Measurements from ENCODE around the gene TEN1.

Gene TEN1, protein sequence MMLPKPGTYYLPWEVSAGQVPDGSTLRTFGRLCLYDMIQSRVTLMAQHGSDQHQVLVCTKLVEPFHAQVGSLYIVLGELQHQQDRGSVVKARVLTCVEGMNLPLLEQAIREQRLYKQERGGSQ

GRCh38 chr17:75978938-75979704 lies at the start of gene TEN1, which contains the start of gene ACOX1:
Gene TEN1 (plus strand): TSS chr17:75979240. CDS start chr17:75986193, 6,953 bp downstream.
Gene ACOX1 (minus strand): TSS chr17:75979166. CDS start chr17:75979073, 93 bp downstream.
- DNase-seq (ENCODE audit: insufficient read length, low spot score) (peak; percentile 48), FAIRE-seq (no peak)
- TF ChIP-seq, protein P1, sequence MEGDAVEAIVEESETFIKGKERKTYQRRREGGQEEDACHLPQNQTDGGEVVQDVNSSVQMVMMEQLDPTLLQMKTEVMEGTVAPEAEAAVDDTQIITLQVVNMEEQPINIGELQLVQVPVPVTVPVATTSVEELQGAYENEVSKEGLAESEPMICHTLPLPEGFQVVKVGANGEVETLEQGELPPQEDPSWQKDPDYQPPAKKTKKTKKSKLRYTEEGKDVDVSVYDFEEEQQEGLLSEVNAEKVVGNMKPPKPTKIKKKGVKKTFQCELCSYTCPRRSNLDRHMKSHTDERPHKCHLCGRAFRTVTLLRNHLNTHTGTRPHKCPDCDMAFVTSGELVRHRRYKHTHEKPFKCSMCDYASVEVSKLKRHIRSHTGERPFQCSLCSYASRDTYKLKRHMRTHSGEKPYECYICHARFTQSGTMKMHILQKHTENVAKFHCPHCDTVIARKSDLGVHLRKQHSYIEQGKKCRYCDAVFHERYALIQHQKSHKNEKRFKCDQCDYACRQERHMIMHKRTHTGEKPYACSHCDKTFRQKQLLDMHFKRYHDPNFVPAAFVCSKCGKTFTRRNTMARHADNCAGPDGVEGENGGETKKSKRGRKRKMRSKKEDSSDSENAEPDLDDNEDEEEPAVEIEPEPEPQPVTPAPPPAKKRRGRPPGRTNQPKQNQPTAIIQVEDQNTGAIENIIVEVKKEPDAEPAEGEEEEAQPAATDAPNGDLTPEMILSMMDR (IDR thresholded peaks at IDR 0.05; ENCODE audit: insufficient read depth, missing control alignments) = peak; percentile 15

DNA sequence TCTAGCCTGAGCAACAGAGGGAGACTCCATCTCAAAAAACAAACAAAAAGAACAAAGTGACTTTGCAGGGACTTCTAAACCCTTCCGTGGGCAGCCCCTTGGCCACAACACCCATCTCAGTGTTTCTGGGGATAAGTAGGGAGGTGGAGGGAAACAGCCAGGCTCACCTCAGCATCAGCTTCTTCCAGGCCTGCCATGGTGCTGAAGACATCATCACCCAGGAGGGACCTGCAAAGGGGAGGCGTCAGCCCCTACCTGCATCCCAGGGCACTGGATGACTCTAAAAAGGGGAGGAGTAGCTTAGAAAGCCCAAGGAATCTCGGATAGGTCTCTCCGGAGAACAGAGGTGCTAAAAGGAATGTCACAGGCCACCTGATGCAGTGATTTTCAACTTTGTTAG lies 48.0 kb upstream of the TEN1 start:
- DNase-seq (ENCODE audit: insufficient read length, low spot score) = no peak
- TF ChIP-seq, protein P1 (IDR thresholded peaks at IDR 0.05; ENCODE audit: insufficient read depth, missing control alignments) = no peak
- FAIRE-seq = no peak

GRCh38 chr17:75932852-75933251 lies 46.2 kb upstream of the TEN1 start:
- DNase-seq (ENCODE audit: insufficient read length, low spot score) = no peak
- FAIRE-seq = no peak
- TF ChIP-seq, protein P1 (IDR thresholded peaks at IDR 0.05; ENCODE audit: insufficient read depth, missing control alignments) = no peak

DNA sequence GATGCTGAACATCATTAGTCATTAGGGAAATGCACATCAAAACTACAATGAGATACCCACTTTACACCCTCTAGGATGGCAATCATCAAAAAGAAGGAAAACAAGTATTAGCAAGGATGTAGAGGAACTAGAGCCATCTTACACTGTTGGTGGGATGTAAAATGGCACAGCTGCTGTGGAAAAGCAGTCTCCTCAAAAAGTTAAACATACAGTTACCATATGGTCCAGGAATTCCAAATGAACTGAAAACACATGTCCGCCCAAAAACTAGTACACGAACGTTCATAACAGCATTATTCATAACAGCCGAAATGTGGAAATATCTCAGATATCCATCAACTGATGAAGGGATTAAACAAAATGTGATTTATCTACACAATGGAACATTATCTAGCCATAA lies 45.2 kb upstream of the TEN1 start:
- TF ChIP-seq, protein P1 (IDR thresholded peaks at IDR 0.05; ENCODE audit: insufficient read depth, missing control alignments) = no peak
- FAIRE-seq = no peak

DNA sequence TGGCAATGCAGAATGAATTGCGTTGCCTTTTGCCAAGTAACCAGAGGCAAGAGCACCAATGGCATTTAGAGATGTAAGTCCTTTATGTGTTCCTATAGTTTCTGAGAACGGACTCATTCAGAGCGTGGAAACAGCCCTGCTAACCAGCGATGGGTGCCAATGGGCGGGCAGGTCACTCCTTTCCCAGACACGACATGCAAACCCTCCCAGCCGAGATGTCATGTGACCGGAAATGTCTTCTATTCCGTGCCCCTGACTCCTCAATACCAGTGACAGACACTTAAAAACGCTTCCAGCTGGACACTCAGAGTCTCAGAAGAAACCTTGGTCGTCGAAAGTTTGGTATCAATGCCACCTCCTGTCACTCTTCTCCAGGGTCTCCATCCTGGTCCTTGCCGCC lies 41.4 kb upstream of the TEN1 start:
- TF ChIP-seq, protein P1 (IDR thresholded peaks at IDR 0.05; ENCODE audit: insufficient read depth, missing control alignments) = no peak
- DNase-seq (ENCODE audit: insufficient read length, low spot score) (no peak), FAIRE-seq (no peak)

More for the DNA sequence above, 45.2 kb upstream of the TEN1 start:
- no peak for DNase-seq (ENCODE audit: insufficient read length, low spot score)

DNA sequence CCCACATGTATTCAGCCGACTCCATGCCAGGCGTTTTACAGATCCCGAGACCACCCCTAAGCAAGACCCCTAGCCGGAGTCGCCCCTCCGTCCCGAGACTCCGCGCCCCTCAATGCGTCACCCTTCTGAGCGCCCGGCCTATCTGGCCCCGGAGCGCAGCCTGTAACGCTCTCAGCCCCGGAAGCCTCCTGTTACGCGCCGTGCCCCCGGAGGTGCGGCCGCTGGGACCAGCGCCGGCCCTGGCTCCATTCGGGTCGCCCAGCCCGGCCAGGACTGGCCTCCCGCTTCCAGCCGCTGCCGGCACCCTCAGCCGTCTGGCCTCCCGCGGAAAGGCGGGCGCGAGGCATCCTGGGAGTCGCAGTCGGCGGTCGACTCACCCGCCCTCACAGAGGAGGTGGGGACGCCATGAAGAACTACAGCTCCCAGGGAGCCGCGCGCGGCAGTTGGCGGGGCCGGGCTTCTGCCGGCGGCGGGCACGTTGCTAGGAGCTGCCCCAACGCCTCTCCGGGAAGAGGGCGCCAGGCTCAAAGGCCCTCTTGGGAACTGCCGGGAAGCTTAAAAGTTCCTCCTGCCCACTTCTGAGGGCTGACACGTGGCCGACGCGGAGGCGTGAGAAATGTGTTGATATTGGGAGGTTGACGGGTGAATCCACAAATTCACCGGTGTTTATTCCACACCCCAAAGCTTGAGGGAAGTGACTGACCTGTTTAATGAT lies 38.2 kb upstream of the TEN1 start, which contains the start of gene FBF1:
Gene FBF1, minus strand, starts transcription at position 316 of the 715 bp plus-strand sequence. CDS start 2,893 bp downstream, outside the sequence.
- TF ChIP-seq, protein P1 (IDR thresholded peaks at IDR 0.05; ENCODE audit: insufficient read depth, missing control alignments) = no peak
- DNase-seq (ENCODE audit: insufficient read length, low spot score) = peak; percentile 96
- no peak for FAIRE-seq

Measured in D721Med (cell line).